Measurements from ENCODE around the gene OR2H2.

DNA sequence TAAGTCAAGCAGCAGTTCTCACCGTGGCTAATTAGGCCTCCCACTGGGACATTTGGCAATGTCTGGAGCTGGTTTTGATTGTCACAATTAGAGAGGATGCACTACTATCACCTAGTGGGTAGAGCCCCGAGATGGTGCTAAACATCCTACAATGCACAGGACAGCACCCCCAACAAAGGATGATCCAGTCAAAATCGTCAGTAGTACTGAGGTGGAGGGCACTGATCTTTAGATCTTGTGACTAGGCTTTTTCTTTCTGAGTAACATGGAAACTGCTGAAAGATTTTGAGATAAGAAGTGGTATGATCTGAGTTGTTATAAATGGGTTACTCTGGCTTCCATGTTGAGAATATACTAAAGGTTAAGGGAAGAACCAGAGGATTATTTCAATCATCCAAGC is 37.3 kb upstream of the OR2H2 start:
- TF ChIP-seq, protein P1, sequence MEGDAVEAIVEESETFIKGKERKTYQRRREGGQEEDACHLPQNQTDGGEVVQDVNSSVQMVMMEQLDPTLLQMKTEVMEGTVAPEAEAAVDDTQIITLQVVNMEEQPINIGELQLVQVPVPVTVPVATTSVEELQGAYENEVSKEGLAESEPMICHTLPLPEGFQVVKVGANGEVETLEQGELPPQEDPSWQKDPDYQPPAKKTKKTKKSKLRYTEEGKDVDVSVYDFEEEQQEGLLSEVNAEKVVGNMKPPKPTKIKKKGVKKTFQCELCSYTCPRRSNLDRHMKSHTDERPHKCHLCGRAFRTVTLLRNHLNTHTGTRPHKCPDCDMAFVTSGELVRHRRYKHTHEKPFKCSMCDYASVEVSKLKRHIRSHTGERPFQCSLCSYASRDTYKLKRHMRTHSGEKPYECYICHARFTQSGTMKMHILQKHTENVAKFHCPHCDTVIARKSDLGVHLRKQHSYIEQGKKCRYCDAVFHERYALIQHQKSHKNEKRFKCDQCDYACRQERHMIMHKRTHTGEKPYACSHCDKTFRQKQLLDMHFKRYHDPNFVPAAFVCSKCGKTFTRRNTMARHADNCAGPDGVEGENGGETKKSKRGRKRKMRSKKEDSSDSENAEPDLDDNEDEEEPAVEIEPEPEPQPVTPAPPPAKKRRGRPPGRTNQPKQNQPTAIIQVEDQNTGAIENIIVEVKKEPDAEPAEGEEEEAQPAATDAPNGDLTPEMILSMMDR (IDR thresholded peaks at IDR 0.05): no peak
- no peak for TF ChIP-seq POLR2A (IDR thresholded peaks at IDR 0.05)

Measured in tibial nerve (tissue), 3 donors.